GM19468 (cell line): ENCODE measurements around the gene SPTBN1.

Experiments
- ATAC-seq: cut with Tn5 transposase; IDR thresholded peaks from one replicate; pipeline ENCODE4 v1.9.1; 2021; ENCODE audit warnings: mild to moderate bottlenecking, moderate library complexity, moderate number of reproducible peaks; ENCODE audit not compliant: unreplicated experiment; ENCODE audit errors: extremely low read depth

The SPTBN1 gene

GRCh38 chr2:54658564-54659071 lies 202.5 kb downstream of the SPTBN1 start:
- no peak for ATAC-seq

GRCh38 chr2:54659527-54659926 lies 203.4 kb downstream of the SPTBN1 start:
- ATAC-seq: no peak

- no peak for ATAC-seq
These were observed 204.6 kb downstream of the SPTBN1 start for GRCh38 chr2:54660752-54661151.

- ATAC-seq: no peak
These were observed 207.4 kb downstream of the SPTBN1 start for GRCh38 chr2:54663424-54664030.

GRCh38 chr2:54664238-54664786 lies 208.2 kb downstream of the SPTBN1 start:
- ATAC-seq: no peak

GRCh38 chr2:54665436-54665856 lies 209.3 kb downstream of the SPTBN1 start:
- ATAC-seq: no peak

GRCh38 chr2:54666131-54666633 lies 210.1 kb downstream of the SPTBN1 start:
- no peak for ATAC-seq

GRCh38 chr2:54666634-54667265 lies 210.6 kb downstream of the SPTBN1 start:
- no peak for ATAC-seq

GRCh38 chr2:54667266-54667639 lies 211.1 kb downstream of the SPTBN1 start:
- no peak for ATAC-seq

GRCh38 chr2:54667726-54668650 lies 211.9 kb downstream of the SPTBN1 start:
- no peak for ATAC-seq

- no peak for ATAC-seq
These were observed 212.6 kb downstream of the SPTBN1 start for GRCh38 chr2:54668711-54669110.

- ATAC-seq: no peak
These were observed 213.8 kb downstream of the SPTBN1 start for GRCh38 chr2:54669677-54670484.

- ATAC-seq: no peak
These were observed 214.4 kb downstream of the SPTBN1 start for GRCh38 chr2:54670485-54671009.

GRCh38 chr2:54671010-54671409 lies 214.9 kb downstream of the SPTBN1 start:
- no peak for ATAC-seq

- ATAC-seq: no peak
These were observed 215.9 kb downstream of the SPTBN1 start for GRCh38 chr2:54671875-54672589.

GRCh38 chr2:54672590-54673456 lies 216.7 kb downstream of the SPTBN1 start:
- no peak for ATAC-seq

GRCh38 chr2:54673501-54673998 lies 217.4 kb downstream of the SPTBN1 start:
- ATAC-seq: no peak

- ATAC-seq: no peak
These were observed 219.2 kb downstream of the SPTBN1 start for GRCh38 chr2:54675281-54675680.
